ENCODE results near the gene ZEB1.
"Not testable (repeated sequence)": the region's sequence is repeated elsewhere in the genome, so short reads cannot be mapped to it uniquely, and the experiment has no call there.

The ZEB1 gene

GRCh38 chr10:31422634-31423033 lies 103.6 kb downstream of the ZEB1 start:
- DNase-seq (ENCODE audit: low spot score) = no peak

- DNase-seq (ENCODE audit: low spot score) = no peak
These were observed 105.5 kb downstream of the ZEB1 start for GRCh38 chr10:31424473-31424872.

- no peak for DNase-seq (ENCODE audit: low spot score)
These were observed 107.4 kb downstream of the ZEB1 start for GRCh38 chr10:31426401-31426800.

- DNase-seq (ENCODE audit: low spot score) = not testable (repeated sequence)
These were observed 108.3 kb downstream of the ZEB1 start for GRCh38 chr10:31427334-31427733.

- DNase-seq (ENCODE audit: low spot score) = not testable (repeated sequence)
These were observed 109.5 kb downstream of the ZEB1 start for GRCh38 chr10:31428499-31428898.

- no peak for DNase-seq (ENCODE audit: low spot score)
These were observed 112.0 kb downstream of the ZEB1 start for GRCh38 chr10:31431021-31431420.

- DNase-seq (ENCODE audit: low spot score) = no peak
These were observed 118.9 kb downstream of the ZEB1 start for GRCh38 chr10:31437959-31438358.

- no peak for DNase-seq (ENCODE audit: low spot score)
These were observed 132.8 kb downstream of the ZEB1 start for GRCh38 chr10:31451766-31452165.

GRCh38 chr10:31456468-31456867 lies 137.5 kb downstream of the ZEB1 start:
- no peak for DNase-seq (ENCODE audit: low spot score)

- DNase-seq (ENCODE audit: low spot score) = no peak
These were observed 138.8 kb downstream of the ZEB1 start for GRCh38 chr10:31457858-31458257.

- DNase-seq (ENCODE audit: low spot score) = no peak
These were observed 140.0 kb downstream of the ZEB1 start for GRCh38 chr10:31458974-31459373.

GRCh38 chr10:31460242-31460641 lies 141.2 kb downstream of the ZEB1 start:
- no peak for DNase-seq (ENCODE audit: low spot score)

GRCh38 chr10:31464552-31464951 lies 145.5 kb downstream of the ZEB1 start:
- DNase-seq (ENCODE audit: low spot score) = no peak

GRCh38 chr10:31466313-31466712 lies 147.3 kb downstream of the ZEB1 start:
- DNase-seq (ENCODE audit: low spot score) = no peak

GRCh38 chr10:31467791-31468535 lies 148.9 kb downstream of the ZEB1 start:
- DNase-seq (ENCODE audit: low spot score) = peak; percentile 19

GRCh38 chr10:31468536-31468859 lies 149.5 kb downstream of the ZEB1 start:
- no peak for DNase-seq (ENCODE audit: low spot score)

- DNase-seq (ENCODE audit: low spot score) = no peak
These were observed 156.5 kb downstream of the ZEB1 start for GRCh38 chr10:31475519-31475918.

- no peak for DNase-seq (ENCODE audit: low spot score)
These were observed 157.1 kb downstream of the ZEB1 start for GRCh38 chr10:31476088-31476487.

- no peak for DNase-seq (ENCODE audit: low spot score)
These were observed 158.6 kb downstream of the ZEB1 start for GRCh38 chr10:31477584-31477983.

GRCh38 chr10:31479752-31480151 lies 160.7 kb downstream of the ZEB1 start:
- no peak for DNase-seq (ENCODE audit: low spot score)

GRCh38 chr10:31483546-31483945 lies 164.5 kb downstream of the ZEB1 start:
- no peak for DNase-seq (ENCODE audit: low spot score)

- no peak for DNase-seq (ENCODE audit: low spot score)
These were observed 165.6 kb downstream of the ZEB1 start for GRCh38 chr10:31484431-31485135.

- peak; percentile 37 for DNase-seq (ENCODE audit: low spot score)
These were observed 172.0 kb downstream of the ZEB1 start for GRCh38 chr10:31490858-31491504.
